Vagina (tissue), 2 donors: ENCODE data around the gene ASAH2.

Source experiments
- POLR2A ChIP-seq, 2 donors: fragments of 450-650 bp; IDR thresholded peaks; one replicate each; pipeline ENCODE4 v1.6.1; 2017; ENCODE audit warnings: antibody characterized with exemption in 2 of 2, mild to moderate bottlenecking in 2 of 2, moderate library complexity in 2 of 2
- POLR2AphosphoS5 ChIP-seq, 2 donors: sonication (generic); formaldehyde crosslinking; IDR thresholded peaks; one replicate each; pipeline ENCODE4 v1.9.0; 2017; ENCODE audit warnings: antibody characterized with exemption in 2 of 2, mild to moderate bottlenecking in 2 of 2, low read depth in 1 of 2; ENCODE audit not compliant: insufficient read depth in 1 of 2
- TF ChIP-seq, protein P1 (sequence below), 3 experiments: fragments of 450-650 bp in 2 of 3; fragments of 200-600 bp in 1 of 3; sonication (generic) in 1 of 3; IDR thresholded peaks; one replicate each; pipeline ENCODE4 v1.5.1; 2017 to 2019; ENCODE audit warnings: antibody characterized with exemption in 3 of 3, mild to moderate bottlenecking in 2 of 3, moderate library complexity in 2 of 3

- TF ChIP-seq, protein P1, sequence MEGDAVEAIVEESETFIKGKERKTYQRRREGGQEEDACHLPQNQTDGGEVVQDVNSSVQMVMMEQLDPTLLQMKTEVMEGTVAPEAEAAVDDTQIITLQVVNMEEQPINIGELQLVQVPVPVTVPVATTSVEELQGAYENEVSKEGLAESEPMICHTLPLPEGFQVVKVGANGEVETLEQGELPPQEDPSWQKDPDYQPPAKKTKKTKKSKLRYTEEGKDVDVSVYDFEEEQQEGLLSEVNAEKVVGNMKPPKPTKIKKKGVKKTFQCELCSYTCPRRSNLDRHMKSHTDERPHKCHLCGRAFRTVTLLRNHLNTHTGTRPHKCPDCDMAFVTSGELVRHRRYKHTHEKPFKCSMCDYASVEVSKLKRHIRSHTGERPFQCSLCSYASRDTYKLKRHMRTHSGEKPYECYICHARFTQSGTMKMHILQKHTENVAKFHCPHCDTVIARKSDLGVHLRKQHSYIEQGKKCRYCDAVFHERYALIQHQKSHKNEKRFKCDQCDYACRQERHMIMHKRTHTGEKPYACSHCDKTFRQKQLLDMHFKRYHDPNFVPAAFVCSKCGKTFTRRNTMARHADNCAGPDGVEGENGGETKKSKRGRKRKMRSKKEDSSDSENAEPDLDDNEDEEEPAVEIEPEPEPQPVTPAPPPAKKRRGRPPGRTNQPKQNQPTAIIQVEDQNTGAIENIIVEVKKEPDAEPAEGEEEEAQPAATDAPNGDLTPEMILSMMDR (IDR thresholded peaks at IDR 0.05) = no peak
- TF ChIP-seq POLR2A (IDR thresholded peaks at IDR 0.05) (no peak), POLR2AphosphoS5 (IDR thresholded peaks at IDR 0.05; ENCODE audit: insufficient read depth in 1 of 2, low read depth in 1 of 2) (no peak)
Observed at GRCh38 chr10:50280049-50280841, 28.9 kb upstream of the ASAH2 start.
